Stimulated activated CD4-positive, alpha-beta T cell treated with anti-CD3 and anti-CD28 coated beads, Interleukin-2, amount 100 ng/mL, for 4 hours (primary cell): ENCODE results near the gene AVPR2.

Source experiments
- DNase-seq: peaks from one replicate; pipeline ENCODE4 v3.0.0-alpha.2; 2020; ENCODE audit warnings: low read depth

AVPR2 gene

GRCh38 chrX:153932220-153932915 lies 27.9 kb downstream of the AVPR2 start:
- DNase-seq: no peak

GRCh38 chrX:153933748-153934147 lies 29.3 kb downstream of the AVPR2 start:
- no peak for DNase-seq

- DNase-seq: no peak
Observed at GRCh38 chrX:153934148-153934761, 29.8 kb downstream of the AVPR2 start.

GRCh38 chrX:153934762-153935325 lies 30.4 kb downstream of the AVPR2 start, which contains the start of gene NAA10:
TSS of gene NAA10 (minus strand) at chrX:153935037. CDS start at chrX:153934904, 133 bp downstream.
- DNase-seq: peak; percentile 55

- no peak for DNase-seq
Observed at GRCh38 chrX:153935326-153935851, 30.9 kb downstream of the AVPR2 start.

- no peak for DNase-seq
Observed at GRCh38 chrX:153937056-153937455, 32.6 kb downstream of the AVPR2 start.

- DNase-seq: no peak
Observed at GRCh38 chrX:153938226-153938786, 33.8 kb downstream of the AVPR2 start.

- no peak for DNase-seq
Observed at GRCh38 chrX:153939573-153939972, 35.1 kb downstream of the AVPR2 start.

GRCh38 chrX:153941336-153942252 lies 37.1 kb downstream of the AVPR2 start:
- no peak for DNase-seq

GRCh38 chrX:153944140-153944799 lies 39.8 kb downstream of the AVPR2 start, which contains the start of gene RENBP:
TSS of gene RENBP (minus strand) at chrX:153944643. CDS start at chrX:153944610, 33 bp downstream.
- no peak for DNase-seq

GRCh38 chrX:153944800-153945150 lies 40.3 kb downstream of the AVPR2 start:
- no peak for DNase-seq

GRCh38 chrX:153945956-153946943 lies 41.8 kb downstream of the AVPR2 start:
- no peak for DNase-seq

GRCh38 chrX:153947009-153947769 lies 42.7 kb downstream of the AVPR2 start:
- DNase-seq: peak; percentile 68

GRCh38 chrX:153948002-153948466 lies 43.6 kb downstream of the AVPR2 start:
- DNase-seq: no peak

- DNase-seq: no peak
Observed at GRCh38 chrX:153948847-153949805, 44.7 kb downstream of the AVPR2 start.

GRCh38 chrX:153950127-153950526 lies 45.7 kb downstream of the AVPR2 start:
- no peak for DNase-seq

- no peak for DNase-seq
Observed at GRCh38 chrX:153951683-153952372, 47.4 kb downstream of the AVPR2 start.
